Measurements from ENCODE around the gene FAM53A. TPM values are rescaled to one million over a fixed set of nuclear protein-coding genes. Genes with fewer than 3 reads are reported as not detected.

FAM53A gene
- total and polyA plus RNA-seq, 10 of the 15 experiments (the other 5 are each of a cell fraction or from before 2014, with no cell fraction given), result 0.02 to 0.87 (median 0.38) TPM; not detected in 2

DNA sequence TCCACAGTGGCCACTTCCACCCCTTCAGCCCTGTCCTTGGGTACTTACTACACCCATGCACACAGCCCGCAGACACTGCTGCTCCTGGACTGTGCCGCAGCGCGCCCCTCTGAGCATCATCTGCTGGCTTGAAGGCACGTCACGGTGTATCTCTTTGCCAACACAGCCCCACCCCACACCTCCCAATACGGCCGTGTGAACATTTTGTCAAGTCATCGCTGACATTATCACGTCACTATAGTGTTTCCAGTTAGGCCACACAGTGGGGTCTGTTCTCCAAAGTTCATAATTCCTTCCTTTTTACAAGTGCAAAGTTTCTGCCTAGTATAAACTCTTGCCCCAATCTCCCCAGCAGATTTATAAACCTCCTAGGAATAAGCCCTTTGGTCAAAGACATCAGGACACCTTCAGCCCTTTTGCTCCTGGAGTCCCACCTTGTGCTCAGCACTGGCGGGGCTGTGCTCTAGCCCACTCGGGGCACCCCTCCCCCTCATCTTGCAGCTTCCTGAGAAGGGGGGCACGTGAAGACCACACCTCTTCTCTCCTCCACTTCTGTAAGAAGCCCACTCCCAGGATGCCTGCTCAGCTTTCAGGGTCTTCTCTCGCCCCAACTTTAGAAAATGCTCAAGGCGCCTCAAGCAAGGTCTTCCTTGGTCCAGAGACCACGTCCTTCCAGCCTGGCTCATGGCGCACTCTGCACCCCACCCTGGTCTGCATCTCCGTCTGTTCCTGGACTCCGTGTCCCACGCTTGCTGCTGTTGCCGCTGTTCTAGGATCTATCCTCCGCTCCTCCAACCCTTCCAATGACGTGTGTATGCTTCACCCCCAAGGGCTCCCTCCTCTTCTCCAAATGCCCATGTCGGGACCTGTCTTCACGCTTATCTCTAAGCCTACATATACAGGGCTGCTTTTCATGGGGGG is 7.2 kb downstream of the FAM53A start:
- no TSS peak for BruUV-seq (replicated peaks)
- Histone ChIP-seq H3K27me3 (replicated peaks in 1 of 2; ENCODE audit: control insufficient read depth in 2 of 2, insufficient read depth in 2 of 2, low read length in 1 of 2) (no peaks in the 10 kb centered on the region), H3K9ac (ENCODE audit: control insufficient read depth, insufficient read depth, low read length) (no peak overlapping the region), H2AFZ (ENCODE audit: control insufficient read depth, low read depth, low read length) (no peak overlapping the region), H3K4me2 (ENCODE audit: control insufficient read depth, insufficient read depth) (no peak overlapping the region), H4K20me1 (ENCODE audit: control insufficient read depth, insufficient read depth) (no peaks in the 10 kb centered on the region), H3K4me3 (no peak overlapping the region), H3K4me1 (ENCODE audit: control insufficient read depth, insufficient read depth, low read length) (no peaks in the 10 kb centered on the region), H3K36me3 (ENCODE audit: control insufficient read depth in 2 of 2, insufficient read depth in 2 of 2, low read length in 1 of 2) (no peaks in the 10 kb centered on the region), H3K9me3 (replicated peaks; ENCODE audit: control insufficient read depth, insufficient read depth, low read length) (no peaks in the 10 kb centered on the region), H3K27ac (ENCODE audit: control insufficient read depth, insufficient read depth) (no peak overlapping the region), H3K79me2 (ENCODE audit: control insufficient read depth, insufficient read depth, low read length) (no peaks in the 10 kb centered on the region)
- DNase-seq (ENCODE audit: low read depth, low spot score), result no peak
- TF ChIP-seq BMI1 (IDR thresholded peaks at IDR 0.05; ENCODE audit: borderline replicate concordance) (no peak), MAX (IDR thresholded peaks at IDR 0.05; ENCODE audit: low read depth, low read length) (no peak), TARDBP (IDR thresholded peaks at IDR 0.05; ENCODE audit: borderline replicate concordance) (no peak), SP1 (IDR thresholded peaks at IDR 0.05; ENCODE audit: low read depth, low read length) (no peak), CHD4 (IDR thresholded peaks at IDR 0.05) (no peak), STAT1 (conservative IDR thresholded peaks at IDR 0.05) (no peak), JUND (IDR thresholded peaks at IDR 0.05; ENCODE audit: low read depth, low read length) (no peak), MLLT1 (IDR thresholded peaks at IDR 0.05) (no peak), FOXK2 (IDR thresholded peaks at IDR 0.05) (no peak), KDM1A (IDR thresholded peaks at IDR 0.05; ENCODE audit: borderline replicate concordance) (no peak), TCF12 (IDR thresholded peaks at IDR 0.05; ENCODE audit: low read depth, low read length) (no peak), IRF4 (IDR thresholded peaks at IDR 0.05; ENCODE audit: low read depth, low read length) (no peak), POU2F2 (IDR thresholded peaks at IDR 0.05; ENCODE audit: borderline replicate concordance, low read depth, low read length) (no peak), RFX5 (IDR thresholded peaks at IDR 0.05; ENCODE audit: low read depth, low read length) (no peak), BCL3 (IDR thresholded peaks at IDR 0.05; ENCODE audit: borderline replicate concordance, insufficient read depth, low read depth, low read length, poor library complexity, severe bottlenecking) (no peak), ZSCAN29 (IDR thresholded peaks at IDR 0.05) (no peak), POLR2AphosphoS2 (IDR thresholded peaks at IDR 0.05; ENCODE audit: low read depth, low read length) (no peak), NFIC (IDR thresholded peaks at IDR 0.05; ENCODE audit: low read depth, low read length) (no peak)
- TF ChIP-seq, protein P1, sequence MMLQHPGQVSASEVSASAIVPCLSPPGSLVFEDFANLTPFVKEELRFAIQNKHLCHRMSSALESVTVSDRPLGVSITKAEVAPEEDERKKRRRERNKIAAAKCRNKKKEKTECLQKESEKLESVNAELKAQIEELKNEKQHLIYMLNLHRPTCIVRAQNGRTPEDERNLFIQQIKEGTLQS (IDR thresholded peaks at IDR 0.05; ENCODE audit: borderline replicate concordance, extremely low read depth, low read depth, low read length), result no peak
- no peak for FAIRE-seq
- CTCF ChIA-PET, result interaction anchor here (1.8 kb wide), 1 partner anchor 17 kb away, joined by 5 read pairs; no protein-coding TSS in a partner anchor
- RAD21 ChIA-PET (ENCODE audit: unreplicated experiment), result no interaction called here
- intact Hi-C loops (cut with micrococcal nuclease; ENCODE audit: unreplicated experiment), result no loop called here
- no peak for ATAC-seq
- POLR2A ChIA-PET, result no interaction called here
- SMC1A ChIA-PET (ENCODE audit: uncharacterized antibody, unreplicated experiment), result no interaction called here
- in situ Hi-C loops (cut with MboI), result no loop called here
- WGBS (ENCODE audit: insufficient coverage, insufficient replicate concordance, low lambda C conversion rate, missing lambda C conversion rate), result 53% methylated on average over 24 of the region's 25 CpGs

Measured in GM12878 (cell line).